HepG2 (cell line): ENCODE data around the gene TMEM81. TPM values are rescaled to one million over a fixed set of nuclear protein-coding genes. Genes with fewer than 3 reads are reported as not detected.
A peak's percentile ranks its signal among the peaks of the same experiment; 100 is the strongest.

Source experiments
- ATAC-seq: fragments of 200-7000 bp; cut with Tn5 transposase; 3 replicates; pipeline ENCODE4 v1.9.1; 2020; ENCODE audit warnings: mild to moderate bottlenecking, moderate library complexity
- Bru-seq: library from RNA; stranded (reverse); fragments of 400-500 nt; gene quantifications from one replicate; lab custom pipeline; 2021; lab: Mats Ljungman, UMichigan
- BruChase-seq, 2 experiments: library from RNA; stranded (reverse); fragments of 400-500 nt; gene quantifications; one replicate each; lab custom pipeline; 2021; lab: Mats Ljungman, UMichigan
- BruUV-seq: library from RNA; stranded (reverse); fragments of 400-500 nt; replicated peaks from 2 replicates; lab custom pipeline; 2021; lab: Mats Ljungman, UMichigan
- CTCF ChIA-PET: fragments of 300-600 bp; formaldehyde crosslinking; extraction: SDS; loops from one replicate; lab custom pipeline; 2021; ENCODE audit warnings: low total read pairs, inconsistent platforms, low intra/inter-chr PET ratio; lab: Yijun Ruan, JAX
- POLR2A ChIA-PET: fragments of 350-600 bp; sonication (Branson Sonifier 250); formaldehyde crosslinking; loops from one replicate; lab custom pipeline; 2020; ENCODE audit warnings: antibody characterized with exemption, inconsistent platforms; lab: Yijun Ruan, JAX
- DNase-seq: peaks from one replicate; pipeline ENCODE4 v3.0.0-alpha.2; 2015; ENCODE audit warnings: low spot score
- FAIRE-seq: peaks from 3 replicates; lab custom pipeline; 2011; peaks lifted over from hg19 to GRCh38; lab: Jason Lieb, UNC
- H2AFZ ChIP-seq: one replicate; pipeline ENCODE4 v1.6.1; 2011; ENCODE audit warnings: low read length, inconsistent platforms
- H3K27ac ChIP-seq: fragments of 300-600 bp; 3 replicates; pipeline ENCODE4 v1.8.0; 2011; ENCODE audit warnings: mixed run types, mild to moderate bottlenecking, mixed read lengths, low read length, inconsistent platforms; ENCODE audit not compliant: insufficient read depth; ENCODE audit errors: extremely low read length
- H3K27me3 ChIP-seq, 2 experiments: fragments of 200-600 bp in 1 of 2; 2 replicates in 1 of 2; 3 replicates in 1 of 2; pipeline versions ENCODE4 v1.6.0 to v1.8.0; 2011; ENCODE audit warnings: low read length in 2 of 2, mild to moderate bottlenecking in 2 of 2, moderate library complexity in 2 of 2, inconsistent platforms in 1 of 2; ENCODE audit not compliant: insufficient read depth in 2 of 2, control insufficient read depth in 1 of 2
- H3K36me3 ChIP-seq, 2 experiments: fragments of 200-600 bp in 1 of 2; replicated peaks in 1 of 2; 2 replicates in 1 of 2; 3 replicates in 1 of 2; pipeline versions ENCODE4 v1.5.1 to v1.8.0; 2011; ENCODE audit warnings: low read length in 2 of 2, inconsistent platforms in 1 of 2; ENCODE audit not compliant: insufficient read depth in 2 of 2, control insufficient read depth in 1 of 2
- H3K4me1 ChIP-seq: 2 replicates; pipeline ENCODE4 v1.5.1; 2012; ENCODE audit warnings: low read length, inconsistent platforms; ENCODE audit not compliant: insufficient read depth
- H3K4me2 ChIP-seq: 2 replicates; pipeline ENCODE4 v1.6.0; 2011; ENCODE audit warnings: low read depth, low read length, inconsistent platforms
- H3K4me3 ChIP-seq, 3 experiments: fragments of 200-600 bp in 1 of 3; sonication (generic), shearing (Covaris generic) in 1 of 3; replicated peaks in 1 of 3; 2 replicates each; pipeline ENCODE4 v1.5.1; 2011 to 2016; ENCODE audit warnings: low read length in 3 of 3, inconsistent platforms in 2 of 3, low read depth in 2 of 3, mild to moderate bottlenecking in 2 of 3, control low read depth in 1 of 3, mixed read lengths in 1 of 3; ENCODE audit not compliant: insufficient read depth in 1 of 3
- H3K79me2 ChIP-seq: one replicate; pipeline ENCODE4 v1.6.1; 2011; ENCODE audit warnings: low read length, inconsistent platforms; ENCODE audit not compliant: insufficient read depth
- H3K9ac ChIP-seq: 2 replicates; pipeline ENCODE4 v1.6.0; 2011; ENCODE audit warnings: mild to moderate bottlenecking, low read depth, low read length, inconsistent platforms; ENCODE audit not compliant: insufficient read depth
- H3K9me3 ChIP-seq: 2 replicates; pipeline ENCODE4 v1.5.1; 2012; ENCODE audit warnings: mild to moderate bottlenecking, low read length
- H4K20me1 ChIP-seq: 2 replicates; pipeline ENCODE4 v1.6.0; 2011; ENCODE audit warnings: inconsistent platforms, mild to moderate bottlenecking, low read length, moderate library complexity; ENCODE audit not compliant: insufficient read depth
- ZFP41 ChIP-seq: sonication (generic); formaldehyde crosslinking; IDR thresholded peaks from 2 replicates; pipeline ENCODE4 v1.4.0; 2020; ENCODE audit warnings: mild to moderate bottlenecking, missing genetic modification reagents, borderline replicate concordance
- WGBS: methylation state at CpG from one replicate; pipeline ENCODE4 v1.1.6; 2017; ENCODE audit warnings: low lambda C conversion rate; 5-methylcytosine and 5-hydroxymethylcytosine counted together
- in situ Hi-C: cut with HindIII; loops from 2 replicates; pipeline ENCODE4 v1.10.0; 2017; ENCODE audit warnings: low pct_unique_long_range_greater_than_20kb; ENCODE audit not compliant: extremely low pct_ligation_motif_present
- intact Hi-C: fragments of 100-400 bp; cut with micrococcal nuclease; formaldehyde crosslinking; loops from one replicate; pipeline ENCODE4 v1.10.0; 2022; ENCODE audit not compliant: unreplicated experiment
- long read RNA-seq, 2 experiments: library from RNA in 1 of 2; library from polyadenylated mRNA in 1 of 2; stranded (forward) in 1 of 2; unstranded in 1 of 2; transcript quantifications; one replicate each; pipeline ENCODE4 v2.0.0, GENCODE V29; 2019 to 2022
- polyA minus RNA-seq, 3 experiments: library from RNA; depleted of rRNA, polyadenylated mRNA; stranded (reverse); fragments of >200 nt; gene quantifications; 2 replicates each; pipeline ENCODE4 v1.2.3, GENCODE V29; 2011; ENCODE audit warnings: low replicate concordance in 1 of 3
- polyA plus RNA-seq, 8 experiments: library from polyadenylated mRNA; depleted of rRNA in 3 of 8; stranded (reverse) in 7 of 8; unstranded in 1 of 8; fragments of >200 nt; fragmentation: Illumina TruSeq in 4 of 8; extraction: Trizol in 4 of 8; gene quantifications; 2 replicates each; pipeline versions ENCODE4 v1.2.1 to v1.2.3, GENCODE V29; 2011 to 2016; ENCODE audit warnings: low read depth in 4 of 8, missing spikeins in 1 of 8, mixed read lengths in 1 of 8; ENCODE audit not compliant: insufficient read depth in 1 of 8
- total RNA-seq, 5 experiments: library from RNA; depleted of rRNA; stranded (reverse); fragments of >200 nt; fragmentation: Illumina TruSeq; extraction: Trizol; gene quantifications; 2 replicates each; pipeline ENCODE4 v1.2.3, GENCODE V29; 2016; ENCODE audit warnings: low read depth in 1 of 5
- TF ChIP-seq, protein P1 (sequence below): sonication (generic); formaldehyde crosslinking; IDR thresholded peaks from 2 replicates; pipeline ENCODE4 v1.4.0; 2020; ENCODE audit warnings: missing genetic modification reagents
- TF ChIP-seq, protein P2 (sequence below): IDR thresholded peaks from 2 replicates; pipeline ENCODE4 v1.6.1; 2016
- TF ChIP-seq, protein P3 (sequence below): sonication (generic); formaldehyde crosslinking; conservative IDR thresholded peaks from 2 replicates; pipeline ENCODE4 v1.4.0; 2020; ENCODE audit warnings: missing genetic modification reagents
- TF ChIP-seq, protein P4 (sequence below): IDR thresholded peaks from 2 replicates; pipeline ENCODE4 v1.6.1; 2016; ENCODE audit warnings: missing biosample characterization, missing genetic modification reagents, low read depth

Gene TMEM81, protein sequence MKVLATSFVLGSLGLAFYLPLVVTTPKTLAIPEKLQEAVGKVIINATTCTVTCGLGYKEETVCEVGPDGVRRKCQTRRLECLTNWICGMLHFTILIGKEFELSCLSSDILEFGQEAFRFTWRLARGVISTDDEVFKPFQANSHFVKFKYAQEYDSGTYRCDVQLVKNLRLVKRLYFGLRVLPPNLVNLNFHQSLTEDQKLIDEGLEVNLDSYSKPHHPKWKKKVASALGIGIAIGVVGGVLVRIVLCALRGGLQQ
- total RNA-seq (2016; rRNA removed; fragmentation: Illumina TruSeq; extraction: Trizol) (1.1 and 1.9 TPM in 2 replicates), polyA plus RNA-seq (2011; rRNA removed) (1.1 and 1.3 TPM in 2 replicates), polyA minus RNA-seq (2011; rRNA and poly(A)+ RNA removed; ENCODE audit: low replicate concordance) (3.0 and 5.1 TPM in 2 replicates), Bru-seq, nascent RNA (percentile 63 among the genes with signal in this experiment), BruChase-seq, experiment 1, labeled RNA remaining after a 6-hour chase (percentile 84 among the genes with signal in this experiment), BruChase-seq, experiment 2, labeled RNA remaining after a 2-hour chase (percentile 81 among the genes with signal in this experiment)
- total RNA-seq (2016; cell fraction: cytosol; rRNA removed; fragmentation: Illumina TruSeq; extraction: Trizol; ENCODE audit: low read depth), result 0.30 TPM in 1 of 2 replicates, not detected in the other
- total RNA-seq (2016; cell fraction: insoluble cytoplasmic fraction; rRNA removed; fragmentation: Illumina TruSeq; extraction: Trizol), result 1.5 and 2.0 TPM in 2 replicates
- total RNA-seq (2016; cell fraction: membrane; rRNA removed; fragmentation: Illumina TruSeq; extraction: Trizol), result 0.56 and 0.72 TPM in 2 replicates
- total RNA-seq (2016; cell fraction: nucleus; rRNA removed; fragmentation: Illumina TruSeq; extraction: Trizol), result 1.6 and 1.8 TPM in 2 replicates
- 0.79 and 1.5 TPM in 2 replicates for polyA plus RNA-seq (2011; cell fraction: cytosol; rRNA removed)
- polyA plus RNA-seq (2011; cell fraction: nucleus; rRNA removed), result 0.96 and 1.2 TPM in 2 replicates
- 0.86 and 2.4 TPM in 2 replicates for polyA plus RNA-seq (2012)
- 0.16 and 0.29 TPM in 2 replicates for polyA plus RNA-seq (2016; cell fraction: cytosol; fragmentation: Illumina TruSeq; extraction: Trizol; ENCODE audit: low read depth)
- polyA plus RNA-seq (2016; cell fraction: insoluble cytoplasmic fraction; fragmentation: Illumina TruSeq; extraction: Trizol; ENCODE audit: low read depth), result 1.5 and 1.7 TPM in 2 replicates
- 0.36 and 0.65 TPM in 2 replicates for polyA plus RNA-seq (2016; cell fraction: membrane; fragmentation: Illumina TruSeq; extraction: Trizol; ENCODE audit: low read depth)
- polyA plus RNA-seq (2016; cell fraction: nucleus; fragmentation: Illumina TruSeq; extraction: Trizol; ENCODE audit: insufficient read depth, low read depth), result 1.5 and 2.9 TPM in 2 replicates
- 1.1 and 1.5 TPM in 2 replicates for polyA minus RNA-seq (2011; cell fraction: cytosol; rRNA and poly(A)+ RNA removed)
- 5.2 and 6.3 TPM in 2 replicates for polyA minus RNA-seq (2011; cell fraction: nucleus; rRNA and poly(A)+ RNA removed)
- long read RNA-seq, experiment 1, result 0 reads
- long read RNA-seq, experiment 2, partial matches to known transcripts, result 0 of 3 reads
- long read RNA-seq, experiment 2, other reads (novel, unspliced or antisense), result 0 of 3 reads

DNA sequence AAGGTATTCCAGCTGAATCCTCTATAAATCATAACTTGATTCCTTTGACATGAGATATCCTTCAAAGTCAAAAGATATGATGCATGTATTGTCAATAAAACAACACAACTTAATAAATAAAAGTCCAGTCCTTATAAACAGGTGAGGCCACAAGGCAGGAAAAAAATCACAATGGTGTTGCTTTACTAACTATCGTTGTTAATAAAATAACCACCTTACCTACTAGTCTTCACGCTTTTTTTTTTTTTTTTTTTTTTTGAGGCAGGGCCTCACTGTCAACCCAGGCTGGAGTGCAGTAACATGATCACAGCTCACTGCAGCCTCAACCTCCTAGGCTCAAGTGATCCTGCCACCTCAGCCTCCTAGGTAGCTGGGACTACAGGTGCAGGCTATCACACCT, at the start of gene TMEM81:
Gene TMEM81, minus strand, starts transcription at position 101 of the 400 bp plus-strand sequence. CDS start 140 bp downstream, outside the sequence.
- no TSS peak for BruUV-seq

More for the DNA sequence above, at the start of gene TMEM81:
- Histone ChIP-seq H3K9ac (no peak within 1 kb of the TSS), H3K27me3 (no peaks in the 10 kb centered on the region), H3K4me2 (no peak within 1 kb of the TSS), H3K36me3 (peaks cover 2 to 31% of the 10 kb centered on the region in 2 experiments; a peak in 3 of 5 replicates), H3K27ac (no peak within 1 kb of the TSS), H3K79me2 (no peaks in the 10 kb centered on the region), H3K4me1 (no peaks in the 10 kb centered on the region), H3K4me3 (no peak within 1 kb of the TSS), H4K20me1 (no peaks in the 10 kb centered on the region)
- CTCF ChIA-PET, result no interaction called here
- in situ Hi-C loops (no loop called here), intact Hi-C loops (no loop called here)
- no peak for FAIRE-seq
- no peak for DNase-seq
- 98% methylated on average over 2 of the region's 2 CpGs for WGBS
- no peak for ATAC-seq
- TF ChIP-seq ZFP41 (CRISPR knock-in tag), result no peak
- TF ChIP-seq, protein P1, sequence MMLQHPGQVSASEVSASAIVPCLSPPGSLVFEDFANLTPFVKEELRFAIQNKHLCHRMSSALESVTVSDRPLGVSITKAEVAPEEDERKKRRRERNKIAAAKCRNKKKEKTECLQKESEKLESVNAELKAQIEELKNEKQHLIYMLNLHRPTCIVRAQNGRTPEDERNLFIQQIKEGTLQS, result no peak
- TF ChIP-seq, protein P2, sequence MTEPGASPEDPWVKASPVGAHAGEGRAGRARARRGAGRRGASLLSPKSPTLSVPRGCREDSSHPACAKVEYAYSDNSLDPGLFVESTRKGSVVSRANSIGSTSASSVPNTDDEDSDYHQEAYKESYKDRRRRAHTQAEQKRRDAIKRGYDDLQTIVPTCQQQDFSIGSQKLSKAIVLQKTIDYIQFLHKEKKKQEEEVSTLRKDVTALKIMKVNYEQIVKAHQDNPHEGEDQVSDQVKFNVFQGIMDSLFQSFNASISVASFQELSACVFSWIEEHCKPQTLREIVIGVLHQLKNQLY (CRISPR knock-in tag), result no peak
- TF ChIP-seq, protein P3, sequence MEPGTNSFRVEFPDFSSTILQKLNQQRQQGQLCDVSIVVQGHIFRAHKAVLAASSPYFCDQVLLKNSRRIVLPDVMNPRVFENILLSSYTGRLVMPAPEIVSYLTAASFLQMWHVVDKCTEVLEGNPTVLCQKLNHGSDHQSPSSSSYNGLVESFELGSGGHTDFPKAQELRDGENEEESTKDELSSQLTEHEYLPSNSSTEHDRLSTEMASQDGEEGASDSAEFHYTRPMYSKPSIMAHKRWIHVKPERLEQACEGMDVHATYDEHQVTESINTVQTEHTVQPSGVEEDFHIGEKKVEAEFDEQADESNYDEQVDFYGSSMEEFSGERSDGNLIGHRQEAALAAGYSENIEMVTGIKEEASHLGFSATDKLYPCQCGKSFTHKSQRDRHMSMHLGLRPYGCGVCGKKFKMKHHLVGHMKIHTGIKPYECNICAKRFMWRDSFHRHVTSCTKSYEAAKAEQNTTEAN, result no peak
- TF ChIP-seq, protein P4, sequence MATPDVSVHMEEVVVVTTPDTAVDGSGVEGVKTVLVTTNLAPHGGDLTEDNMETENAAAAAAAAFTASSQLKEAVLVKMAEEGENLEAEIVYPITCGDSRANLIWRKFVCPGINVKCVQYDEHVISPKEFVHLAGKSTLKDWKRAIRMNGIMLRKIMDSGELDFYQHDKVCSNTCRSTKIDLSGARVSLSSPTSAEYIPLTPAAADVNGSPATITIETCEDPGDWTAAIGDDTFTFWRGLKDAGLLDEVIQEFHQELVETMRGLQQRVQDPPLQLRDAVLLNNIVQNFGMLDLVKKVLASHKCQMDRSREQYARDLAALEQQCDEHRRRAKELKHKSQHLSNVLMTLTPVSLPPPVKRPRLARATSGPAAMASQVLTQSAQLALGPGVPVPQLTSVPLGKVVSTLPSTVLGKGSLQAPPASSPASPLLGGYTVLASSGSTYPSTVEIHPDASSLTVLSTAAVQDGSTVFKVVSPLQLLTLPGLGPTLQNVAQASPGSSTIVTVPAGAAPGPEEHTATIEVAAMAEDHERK, result no peak
- TF ChIP-seq, all 625 proteins: peak for 0
- Histone ChIP-seq H2AFZ (no peak within 1 kb of the TSS), H3K9me3 (no peaks in the 10 kb centered on the region)
- POLR2A ChIA-PET, result no interaction called here
